K562 (cell line): ENCODE results near the gene TMEM163. TPM values are rescaled to one million over a fixed set of nuclear protein-coding genes. Genes with fewer than 3 reads are reported as not detected.

Experiments used
- ATAC-seq: fragments of 200-7000 bp; cut with Tn5 transposase; 3 replicates; pipeline ENCODE4 v1.9.1; 2020; ENCODE audit warnings: moderate library complexity
- BruUV-seq: library from RNA; stranded (reverse); fragments of 400-500 nt; replicated peaks from 2 replicates; lab custom pipeline; 2021; lab: Mats Ljungman, UMichigan
- CTCF ChIA-PET: fragments of 300-600 bp; formaldehyde crosslinking; extraction: SDS; loops from one replicate; lab custom pipeline; 2021; ENCODE audit warnings: low intra/inter-chr PET ratio; lab: Yijun Ruan, JAX
- POLR2A ChIA-PET: fragments of 300-600, 350-650 bp; sonication (Branson Sonifier 250); formaldehyde crosslinking; extraction: SDS; loops from one replicate; lab custom pipeline; 2021; ENCODE audit warnings: antibody characterized with exemption, inconsistent platforms; lab: Yijun Ruan, JAX
- DNase-seq, 4 experiments: peaks; one replicate each; pipeline versions ENCODE4 v3.0.0 to v3.0.0-alpha.2; 2011 to 2018; ENCODE audit warnings: low spot score in 3 of 4, mixed read lengths in 3 of 4; ENCODE audit errors: extremely low read depth in 1 of 4
- FAIRE-seq: peaks from 2 replicates; lab custom pipeline; 2011; peaks lifted over from hg19 to GRCh38; lab: Jason Lieb, UNC
- H2AFZ ChIP-seq: 2 replicates; pipeline ENCODE4 v1.6.0; 2011; ENCODE audit warnings: low read depth, low read length, control low read depth, inconsistent platforms
- H3K27ac ChIP-seq: fragments of 200-600 bp; 3 replicates; pipeline ENCODE4 v1.8.0; 2011; ENCODE audit warnings: low read depth, mild to moderate bottlenecking, control low read depth, inconsistent platforms, low read length, moderate library complexity, mixed read lengths; ENCODE audit errors: extremely low read depth
- H3K27me3 ChIP-seq, 2 experiments: fragments of 300-600 bp in 1 of 2; 2 replicates in 1 of 2; 3 replicates in 1 of 2; pipeline versions ENCODE4 v1.6.0 to v1.8.0; 2011; ENCODE audit warnings: inconsistent platforms in 2 of 2, low read length in 2 of 2, mild to moderate bottlenecking in 1 of 2, mixed read lengths in 1 of 2, moderate library complexity in 1 of 2; ENCODE audit not compliant: control insufficient read depth in 2 of 2, insufficient read depth in 2 of 2
- H3K36me3 ChIP-seq: fragments of 300-600 bp; 3 replicates; pipeline ENCODE4 v1.8.0; 2011; ENCODE audit warnings: mild to moderate bottlenecking, low read length, inconsistent platforms; ENCODE audit not compliant: control insufficient read depth, insufficient read depth
- H3K4me1 ChIP-seq, 2 experiments: fragments of 200-600 bp in 1 of 2; replicated peaks in 1 of 2; 2 replicates in 1 of 2; 3 replicates in 1 of 2; pipeline versions ENCODE4 v1.5.1 to v1.8.0; 2011; ENCODE audit warnings: inconsistent platforms in 2 of 2, low read length in 2 of 2, mild to moderate bottlenecking in 1 of 2, mixed read lengths in 1 of 2, moderate library complexity in 1 of 2; ENCODE audit not compliant: control insufficient read depth in 2 of 2, insufficient read depth in 2 of 2
- H3K4me2 ChIP-seq: 2 replicates; pipeline ENCODE4 v1.6.1; 2011; ENCODE audit warnings: low read length, control low read depth, inconsistent platforms, mixed read lengths; ENCODE audit not compliant: insufficient read depth
- H3K4me3 ChIP-seq: fragments of 200-600 bp; sonication (generic), shearing (Covaris generic); 2 replicates; pipeline ENCODE4 v1.5.1; 2016; ENCODE audit warnings: control low read depth, inconsistent platforms
- H3K79me2 ChIP-seq: fragments of 200-600 bp; 3 replicates; pipeline ENCODE4 v1.8.0; 2011; ENCODE audit warnings: low read length, inconsistent platforms; ENCODE audit not compliant: control insufficient read depth, insufficient read depth
- H3K9ac ChIP-seq, 2 experiments: 2 replicates each; pipeline versions ENCODE4 v1.6.0 to v1.6.1; 2011; ENCODE audit warnings: low read depth in 2 of 2, low read length in 2 of 2, control low read depth in 1 of 2, inconsistent platforms in 1 of 2, mild to moderate bottlenecking in 1 of 2, mixed read lengths in 1 of 2; ENCODE audit not compliant: insufficient read depth in 1 of 2
- H3K9me1 ChIP-seq: one replicate; pipeline ENCODE4 v1.6.0; 2011; ENCODE audit warnings: inconsistent platforms, mild to moderate bottlenecking, low read length, moderate library complexity; ENCODE audit not compliant: control insufficient read depth, insufficient read depth
- H3K9me3 ChIP-seq: replicated peaks from 2 replicates; pipeline ENCODE4 v1.5.1; 2011; ENCODE audit warnings: low read depth, low read length, inconsistent platforms; ENCODE audit not compliant: control insufficient read depth, insufficient read depth
- H4K20me1 ChIP-seq: replicated peaks from 2 replicates; pipeline ENCODE4 v1.6.1; 2011; ENCODE audit warnings: low read length, inconsistent platforms, mixed read lengths; ENCODE audit not compliant: control insufficient read depth, insufficient read depth
- BHLHE40 ChIP-seq: IDR thresholded peaks from 2 replicates; pipeline ENCODE4 v1.6.1; 2011; ENCODE audit warnings: low read length, improper control_type of control experiment
- CBX2 ChIP-seq: fragments of 200-600 bp; sonication (generic); IDR thresholded peaks from one replicate; pipeline ENCODE4 v1.6.1; 2012; ENCODE audit warnings: mild to moderate bottlenecking, low read length, inconsistent platforms; ENCODE audit not compliant: insufficient read depth, poor library complexity, severe bottlenecking
- RHOXF2B ChIP-seq: fragments of 250-450 bp; sonication (Bioruptor Pico); conservative IDR thresholded peaks from 2 replicates; pipeline ENCODE4 v1.5.1; 2021
- SMARCE1 ChIP-seq: fragments of 450-650 bp; IDR thresholded peaks from 2 replicates; pipeline ENCODE4 v1.7.1; 2016; ENCODE audit warnings: mild to moderate bottlenecking
- TAF1 ChIP-seq: IDR thresholded peaks from 2 replicates; pipeline ENCODE4 v1.6.1; 2011; ENCODE audit warnings: mild to moderate bottlenecking, low read length, moderate library complexity; ENCODE audit not compliant: insufficient read depth, control insufficient read depth, severe bottlenecking; ENCODE audit errors: extremely low read depth
- ZBTB43 ChIP-seq: sonication (generic); formaldehyde crosslinking; IDR thresholded peaks from 2 replicates; pipeline ENCODE4 v1.8.0; 2023; ENCODE audit warnings: mild to moderate bottlenecking, missing genetic modification reagents
- ZNF395 ChIP-seq: fragments of 200-800 bp; sonication (Bioruptor generic); IDR thresholded peaks from 2 replicates; pipeline ENCODE4 v1.6.1; 2017; ENCODE audit warnings: missing genetic modification characterization, missing compliant biosample characterization
- ZNF586 ChIP-seq: fragments of 450-650 bp; formaldehyde crosslinking; conservative IDR thresholded peaks from 2 replicates; pipeline ENCODE4 v1.4.0; 2020; ENCODE audit warnings: mild to moderate bottlenecking, moderate library complexity
- whole genome bisulfite sequencing: fragments of 100-300 bp; shearing (Covaris generic); methylation state at CpG from one replicate; pipeline ENCODE4 v1.1.6; 2016; ENCODE audit warnings: low coverage, mixed read lengths; ENCODE audit not compliant: insufficient coverage; ENCODE audit errors: missing lambda C conversion rate; 5-methylcytosine and 5-hydroxymethylcytosine counted together
- in situ Hi-C: fragments of 300-500 bp; cut with MboI; formaldehyde crosslinking; loops from 4 replicates; pipeline ENCODE4 v1.15.0; 2018; ENCODE audit warnings: inconsistent platforms, mixed read lengths
- intact Hi-C: fragments of 100-400 bp; cut with micrococcal nuclease; formaldehyde crosslinking; loops from 2 replicates; pipeline ENCODE4 v1.14.2; 2022
- polyA plus RNA-seq, 8 experiments: library from polyadenylated mRNA; depleted of rRNA in 4 of 8; stranded (reverse) in 5 of 8; unstranded in 3 of 8; fragments of >200 nt; fragmentation: Nextera tagmentation in 2 of 8; fragmentation: Illumina TruSeq in 1 of 8; extraction: Ambion mirVana in 2 of 8; extraction: Trizol in 1 of 8; gene quantifications; 2 replicates each; pipeline versions ENCODE4 v1.2.1 to v1.2.3, GENCODE V29; 2011 to 2014; ENCODE audit warnings: inconsistent platforms in 1 of 8, missing spikeins in 1 of 8
- total RNA-seq, 7 experiments: library from RNA; depleted of rRNA in 6 of 7; stranded (reverse); fragments of >200 nt in 6 of 7; fragmentation: Illumina TruSeq in 2 of 7; extraction: Trizol in 2 of 7; gene quantifications; 2 replicates each; pipeline versions ENCODE4 v1.2.1 to v1.2.3, GENCODE V29; 2011 to 2021; ENCODE audit warnings: low replicate concordance in 1 of 7
- TF ChIP-seq, protein P1 (sequence below): sonication (generic); formaldehyde crosslinking; IDR thresholded peaks from 2 replicates; pipeline ENCODE4 v1.8.0; 2022; ENCODE audit warnings: missing genetic modification reagents, mild to moderate bottlenecking, borderline replicate concordance
- TF ChIP-seq, protein P2 (sequence below): fragments of 450-650 bp; IDR thresholded peaks from 2 replicates; pipeline ENCODE4 v1.6.1; 2016; ENCODE audit warnings: low read depth, mild to moderate bottlenecking, moderate library complexity

TMEM163 gene
- total and polyA plus RNA-seq, 9 of the 15 experiments (the other 6 are each of a cell fraction or from before 2014, with no cell fraction given), result 0.04 to 0.68 (median 0.16) TPM; not detected in 3

- Histone ChIP-seq H3K27me3 (peaks cover 0 to 16% of the 10 kb centered on the region in 2 experiments; a peak in 2 of 5 replicates), H4K20me1 (no peaks in the 10 kb centered on the region), H3K4me2 (no peak overlapping the region), H3K9ac (no peak overlapping the region), H3K4me1 (no peaks in the 10 kb centered on the region), H3K9me3 (no peaks in the 10 kb centered on the region), H3K79me2 (no peaks in the 10 kb centered on the region), H2AFZ (no peak overlapping the region), H3K9me1 (no peaks in the 10 kb centered on the region), H3K27ac (no peak overlapping the region), H3K36me3 (no peaks in the 10 kb centered on the region), H3K4me3 (no peak overlapping the region)
- ChIA-PET POLR2A (no interaction called here), CTCF (no interaction called here)
- in situ Hi-C loops (no loop called here), intact Hi-C loops (no loop called here)
- ATAC-seq (no peak), FAIRE-seq (no peak), DNase-seq (no peak)
- TF ChIP-seq TAF1 (no peak), ZNF395 (CRISPR knock-in tag) (no peak), SMARCE1 (no peak), ZNF586 (no peak), RHOXF2B (no peak), CBX2 (no peak), BHLHE40 (no peak), ZBTB43 (no peak)
- TF ChIP-seq, protein P1, sequence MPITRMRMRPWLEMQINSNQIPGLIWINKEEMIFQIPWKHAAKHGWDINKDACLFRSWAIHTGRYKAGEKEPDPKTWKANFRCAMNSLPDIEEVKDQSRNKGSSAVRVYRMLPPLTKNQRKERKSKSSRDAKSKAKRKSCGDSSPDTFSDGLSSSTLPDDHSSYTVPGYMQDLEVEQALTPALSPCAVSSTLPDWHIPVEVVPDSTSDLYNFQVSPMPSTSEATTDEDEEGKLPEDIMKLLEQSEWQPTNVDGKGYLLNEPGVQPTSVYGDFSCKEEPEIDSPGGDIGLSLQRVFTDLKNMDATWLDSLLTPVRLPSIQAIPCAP, result no peak
- TF ChIP-seq, protein P2, sequence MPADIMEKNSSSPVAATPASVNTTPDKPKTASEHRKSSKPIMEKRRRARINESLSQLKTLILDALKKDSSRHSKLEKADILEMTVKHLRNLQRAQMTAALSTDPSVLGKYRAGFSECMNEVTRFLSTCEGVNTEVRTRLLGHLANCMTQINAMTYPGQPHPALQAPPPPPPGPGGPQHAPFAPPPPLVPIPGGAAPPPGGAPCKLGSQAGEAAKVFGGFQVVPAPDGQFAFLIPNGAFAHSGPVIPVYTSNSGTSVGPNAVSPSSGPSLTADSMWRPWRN, result no peak
- WGBS, result 2% methylated on average over 10 of the region's 10 CpGs
- no TSS peak for BruUV-seq
These were observed 136.8 kb downstream of the TMEM163 start for GRCh38 chr2:134581877-134582546.
